WTC11 (cell line): Measurements from ENCODE around the gene HS3ST4. TPM values are rescaled to one million over a fixed set of nuclear protein-coding genes. Genes with fewer than 3 reads are reported as not detected.
A peak's percentile ranks its signal among the peaks of the same experiment; 100 is the strongest.

Experiments
- ATAC-seq: fragments of 200-7000 bp; cut with Tn5 transposase; 2 replicates; pipeline ENCODE4 v1.10.0; 2021; ENCODE audit warnings: mild to moderate bottlenecking, moderate library complexity
- CTCF ChIA-PET: fragments of 300-600 bp; sonication (Branson Sonifier 250); formaldehyde crosslinking; loops from one replicate; lab custom pipeline; 2021; ENCODE audit warnings: antibody characterized with exemption; lab: Charles Lee
- POLR2A ChIA-PET: fragments of 350-600 bp; sonication (Branson Sonifier 250); formaldehyde crosslinking; loops from one replicate; lab custom pipeline; 2021; ENCODE audit warnings: antibody characterized with exemption; lab: Charles Lee
- DNase-seq: peaks from one replicate; pipeline ENCODE4 v3.0.0; 2021; ENCODE audit warnings: low spot score
- H3K27ac Mint-ChIP-seq: 2 replicates; pipeline ENCODE4 v1.8.0; 2021; ENCODE audit warnings: mixed read lengths
- H3K27me3 Mint-ChIP-seq: 2 replicates; pipeline ENCODE4 v1.8.0; 2021; ENCODE audit warnings: low read depth, mild to moderate bottlenecking, moderate library complexity, mixed read lengths
- H3K36me3 Mint-ChIP-seq: 2 replicates; pipeline ENCODE4 v1.8.0; 2021; ENCODE audit warnings: mixed read lengths
- H3K4me1 Mint-ChIP-seq: 2 replicates; pipeline ENCODE4 v1.8.0; 2022; ENCODE audit warnings: mixed read lengths
- H3K4me3 Mint-ChIP-seq: 2 replicates; pipeline ENCODE4 v1.8.0; 2021; ENCODE audit warnings: mild to moderate bottlenecking, moderate library complexity, mixed read lengths
- H3K9me3 Mint-ChIP-seq: 2 replicates; pipeline ENCODE4 v1.8.0; 2021; ENCODE audit warnings: mixed read lengths
- ATF6 ChIP-seq: sonication (generic); formaldehyde crosslinking; IDR thresholded peaks from 2 replicates; pipeline ENCODE4 v1.8.1; 2023; ENCODE audit warnings: mild to moderate bottlenecking, missing genetic modification reagents
- CREM ChIP-seq: sonication (generic); formaldehyde crosslinking; IDR thresholded peaks from 2 replicates; pipeline ENCODE4 v1.8.1; 2022; ENCODE audit warnings: mild to moderate bottlenecking, missing genetic modification reagents, moderate library complexity
- CTCF ChIP-seq: fragments of 200-600 bp; IDR thresholded peaks from 2 replicates; pipeline ENCODE4 v1.8.0; 2022; ENCODE audit warnings: antibody characterized with exemption
- FOXJ3 ChIP-seq: sonication (generic); formaldehyde crosslinking; IDR thresholded peaks from 2 replicates; pipeline ENCODE4 v1.9.0; 2021; ENCODE audit warnings: missing genetic modification reagents, mild to moderate bottlenecking, borderline replicate concordance
- FOXK1 ChIP-seq: sonication (generic); formaldehyde crosslinking; IDR thresholded peaks from 2 replicates; pipeline ENCODE4 v1.8.0; 2022; ENCODE audit warnings: mild to moderate bottlenecking, moderate library complexity, missing genetic modification reagents
- GTF2I ChIP-seq: fragments of 250-450 bp; sonication (Bioruptor Pico); conservative IDR thresholded peaks from 2 replicates; pipeline ENCODE4 v1.4.0; 2021; ENCODE audit warnings: mild to moderate bottlenecking
- MLX ChIP-seq: sonication (generic); formaldehyde crosslinking; IDR thresholded peaks from 2 replicates; pipeline ENCODE4 v1.8.1; 2023; ENCODE audit warnings: mild to moderate bottlenecking, missing genetic modification reagents, moderate library complexity
- MYBL2 ChIP-seq: sonication (generic); formaldehyde crosslinking; IDR thresholded peaks from 2 replicates; pipeline ENCODE4 v1.8.1; 2023; ENCODE audit warnings: mild to moderate bottlenecking, moderate library complexity, missing genetic modification reagents
- NFE2L1 ChIP-seq: sonication (generic); formaldehyde crosslinking; IDR thresholded peaks from 2 replicates; pipeline ENCODE4 v1.8.1; 2023; ENCODE audit warnings: missing genetic modification reagents
- NFYB ChIP-seq: sonication (generic); formaldehyde crosslinking; conservative IDR thresholded peaks from 2 replicates; pipeline ENCODE4 v1.8.0; 2022; ENCODE audit warnings: low read depth, missing genetic modification reagents
- STAT6 ChIP-seq: sonication (generic); formaldehyde crosslinking; conservative IDR thresholded peaks from 2 replicates; pipeline ENCODE4 v1.8.1; 2023; ENCODE audit warnings: mild to moderate bottlenecking, low read depth, missing genetic modification reagents, moderate library complexity
- TEAD1 ChIP-seq: sonication (generic); formaldehyde crosslinking; IDR thresholded peaks from 2 replicates; pipeline ENCODE4 v1.8.0; 2022; ENCODE audit warnings: mild to moderate bottlenecking, missing genetic modification reagents
- TEAD4 ChIP-seq: sonication (generic); formaldehyde crosslinking; IDR thresholded peaks from 2 replicates; pipeline ENCODE4 v1.8.0; 2022; ENCODE audit warnings: mild to moderate bottlenecking, missing genetic modification reagents
- ZBTB21 ChIP-seq: sonication (generic); formaldehyde crosslinking; IDR thresholded peaks from 2 replicates; pipeline ENCODE4 v1.8.1; 2023; ENCODE audit warnings: mild to moderate bottlenecking, missing genetic modification reagents, borderline replicate concordance
- ZNF232 ChIP-seq: sonication (generic); formaldehyde crosslinking; IDR thresholded peaks from 2 replicates; pipeline ENCODE4 v1.8.0; 2022; ENCODE audit warnings: mild to moderate bottlenecking, missing genetic modification reagents
- ZSCAN18 ChIP-seq: fragments of 250-450 bp; sonication (Bioruptor Pico); IDR thresholded peaks from 2 replicates; pipeline ENCODE4 v2.1.2; 2022; ENCODE audit warnings: mild to moderate bottlenecking, moderate library complexity
- total RNA-seq: library from RNA; stranded (reverse); gene quantifications from 3 replicates; pipeline ENCODE4 v1.2.3, GENCODE V29; 2021
- TF ChIP-seq, protein P1 (sequence below): sonication (generic); formaldehyde crosslinking; IDR thresholded peaks from 2 replicates; pipeline ENCODE4 v1.8.1; 2023; ENCODE audit warnings: mild to moderate bottlenecking, missing genetic modification reagents, moderate library complexity
- TF ChIP-seq, protein P2 (sequence below): sonication (generic); formaldehyde crosslinking; IDR thresholded peaks from 2 replicates; pipeline ENCODE4 v1.8.0; 2022; ENCODE audit warnings: mild to moderate bottlenecking, missing genetic modification reagents
- TF ChIP-seq, protein P3 (sequence below): sonication (generic); formaldehyde crosslinking; IDR thresholded peaks from 2 replicates; pipeline ENCODE4 v1.8.0; 2022; ENCODE audit warnings: mild to moderate bottlenecking, missing genetic modification reagents

Gene HS3ST4
- total RNA-seq, 1 experiment from 2014 or later: 5.4 TPM

GRCh38 chr16:25914357-25914962, 222.7 kb downstream of the HS3ST4 start:
- no peaks in the 10 kb centered on the region for H3K36me3 Mint-ChIP-seq
- no peaks in the 10 kb centered on the region for H3K9me3 Mint-ChIP-seq
- DNase-seq (no peak), ATAC-seq (peak; percentile 57)
- H3K27ac Mint-ChIP-seq: no peak overlapping the region
- CTCF ChIA-PET: no interaction called here
- TF ChIP-seq TEAD1: no peak
- TF ChIP-seq CREM (CRISPR knock-in tag): no peak
- no peak for TF ChIP-seq TEAD4 (CRISPR knock-in tag)
- 0 out of 2 replicates have a peak, but pooled peaks have one; percentile 20 for TF ChIP-seq NFE2L1 (CRISPR knock-in tag)
- TF ChIP-seq CTCF: no peak
- TF ChIP-seq MYBL2 (CRISPR knock-in tag): no peak
- no peak for TF ChIP-seq FOXJ3
- TF ChIP-seq, all 79 proteins: peak for 1
- no peak overlapping the region for H3K4me3 Mint-ChIP-seq
- H3K4me1 Mint-ChIP-seq: peaks cover 11% of the 10 kb centered on the region
- POLR2A ChIA-PET: no interaction called here
- H3K27me3 Mint-ChIP-seq: no peaks in the 10 kb centered on the region; the same call in 1 of the 2 replicates

- POLR2A ChIA-PET: no interaction called here
- CTCF ChIA-PET: interaction anchor here (0.7 kb wide), 1 partner anchor 1359 kb away, joined by 3 read pairs; no protein-coding TSS in a partner anchor
- ATAC-seq (no peak), DNase-seq (no peak)
- peaks cover 11% of the 10 kb centered on the region for H3K4me1 Mint-ChIP-seq
- no peak overlapping the region for H3K4me3 Mint-ChIP-seq
- H3K27me3 Mint-ChIP-seq: no peaks in the 10 kb centered on the region; the same call in 1 of the 2 replicates
- H3K27ac Mint-ChIP-seq: no peak overlapping the region
- no peaks in the 10 kb centered on the region for H3K36me3 Mint-ChIP-seq
- TF ChIP-seq ZNF232 (CRISPR knock-in tag) (no peak), ATF6 (CRISPR knock-in tag) (no peak), NFYB (CRISPR knock-in tag) (no peak), GTF2I (no peak), FOXJ3 (no peak), MLX (CRISPR knock-in tag) (no peak), ZSCAN18 (no peak)
- TF ChIP-seq, protein P1, sequence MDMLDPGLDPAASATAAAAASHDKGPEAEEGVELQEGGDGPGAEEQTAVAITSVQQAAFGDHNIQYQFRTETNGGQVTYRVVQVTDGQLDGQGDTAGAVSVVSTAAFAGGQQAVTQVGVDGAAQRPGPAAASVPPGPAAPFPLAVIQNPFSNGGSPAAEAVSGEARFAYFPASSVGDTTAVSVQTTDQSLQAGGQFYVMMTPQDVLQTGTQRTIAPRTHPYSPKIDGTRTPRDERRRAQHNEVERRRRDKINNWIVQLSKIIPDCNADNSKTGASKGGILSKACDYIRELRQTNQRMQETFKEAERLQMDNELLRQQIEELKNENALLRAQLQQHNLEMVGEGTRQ (CRISPR knock-in tag): no peak
- TF ChIP-seq, protein P2, sequence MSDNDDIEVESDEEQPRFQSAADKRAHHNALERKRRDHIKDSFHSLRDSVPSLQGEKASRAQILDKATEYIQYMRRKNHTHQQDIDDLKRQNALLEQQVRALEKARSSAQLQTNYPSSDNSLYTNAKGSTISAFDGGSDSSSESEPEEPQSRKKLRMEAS: no peak
- peaks cover 4% of the 10 kb centered on the region; the same call in 1 of the 2 replicates for H3K9me3 Mint-ChIP-seq
Observed at GRCh38 chr16:25916037-25916436, 224.3 kb downstream of the HS3ST4 start.

- ChIA-PET CTCF (no interaction called here), POLR2A (no interaction called here)
- H3K9me3 Mint-ChIP-seq: peaks cover 9% of the 10 kb centered on the region; the same call in 1 of the 2 replicates
- DNase-seq: no peak
- H3K27ac Mint-ChIP-seq: no peak overlapping the region
- no peak overlapping the region for H3K4me3 Mint-ChIP-seq
- no peak for ATAC-seq
- no peaks in the 10 kb centered on the region; the same call in 1 of the 2 replicates for H3K27me3 Mint-ChIP-seq
- no peaks in the 10 kb centered on the region for H3K36me3 Mint-ChIP-seq
- H3K4me1 Mint-ChIP-seq: peaks cover 6% of the 10 kb centered on the region
- TF ChIP-seq ZBTB21 (CRISPR knock-in tag) (no peak), STAT6 (CRISPR knock-in tag) (no peak), FOXK1 (CRISPR knock-in tag) (no peak), TEAD4 (CRISPR knock-in tag) (no peak), NFYB (CRISPR knock-in tag) (no peak), MLX (CRISPR knock-in tag) (no peak), CREM (CRISPR knock-in tag) (no peak)
- TF ChIP-seq, protein P3, sequence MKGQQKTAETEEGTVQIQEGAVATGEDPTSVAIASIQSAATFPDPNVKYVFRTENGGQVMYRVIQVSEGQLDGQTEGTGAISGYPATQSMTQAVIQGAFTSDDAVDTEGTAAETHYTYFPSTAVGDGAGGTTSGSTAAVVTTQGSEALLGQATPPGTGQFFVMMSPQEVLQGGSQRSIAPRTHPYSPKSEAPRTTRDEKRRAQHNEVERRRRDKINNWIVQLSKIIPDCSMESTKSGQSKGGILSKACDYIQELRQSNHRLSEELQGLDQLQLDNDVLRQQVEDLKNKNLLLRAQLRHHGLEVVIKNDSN: no peak
Observed at GRCh38 chr16:25922438-25922837, 230.7 kb downstream of the HS3ST4 start.
